H1 (cell line): Measurements from ENCODE around the gene GCK. TPM values are rescaled to one million over a fixed set of nuclear protein-coding genes. Genes with fewer than 3 reads are reported as not detected.

Experiments
- CTCF ChIA-PET: fragments of 300-600 bp; sonication (Branson Sonifier 250); formaldehyde crosslinking; loops from one replicate; lab custom pipeline; 2021; ENCODE audit not compliant: partially characterized antibody; lab: Charles Lee
- POLR2A ChIA-PET: fragments of 300-600 bp; sonication (Branson Sonifier 250); formaldehyde crosslinking; loops from one replicate; lab custom pipeline; 2021; ENCODE audit warnings: inconsistent platforms; ENCODE audit not compliant: partially characterized antibody; lab: Charles Lee
- DNase-seq, 2 experiments: peaks; one replicate each; pipeline versions ENCODE4 v3.0.0 to v3.0.0-alpha.2; 2010 to 2022; ENCODE audit warnings: low spot score in 2 of 2, low read depth in 1 of 2, mixed read lengths in 1 of 2
- FAIRE-seq: peaks from 2 replicates; lab custom pipeline; 2011; peaks lifted over from hg19 to GRCh38; lab: Jason Lieb, UNC
- H2AFZ ChIP-seq: 2 replicates; pipeline ENCODE4 v1.8.1; 2012; ENCODE audit warnings: low read length, inconsistent platforms
- H2AK5ac ChIP-seq: 2 replicates; pipeline ENCODE4 v1.6.1; 2013; ENCODE audit warnings: low read depth, low read length
- H2BK120ac ChIP-seq: replicated peaks from 2 replicates; pipeline ENCODE3; 2013; ENCODE audit warnings: low read depth, low read length, inconsistent platforms
- H2BK12ac ChIP-seq: 2 replicates; pipeline ENCODE4 v1.6.1; 2013; ENCODE audit warnings: low read depth, low read length
- H2BK15ac ChIP-seq: 2 replicates; pipeline ENCODE4 v1.6.1; 2013; ENCODE audit warnings: low read length
- H2BK20ac ChIP-seq: 2 replicates; pipeline ENCODE4 v1.6.1; 2013; ENCODE audit warnings: low read length
- H2BK5ac ChIP-seq: 2 replicates; pipeline ENCODE4 v1.6.1; 2013; ENCODE audit warnings: low read depth, low read length
- H3K14ac ChIP-seq: 2 replicates; pipeline ENCODE4 v1.6.1; 2013; ENCODE audit warnings: inconsistent platforms; ENCODE audit not compliant: insufficient read length
- H3K18ac ChIP-seq: 2 replicates; pipeline ENCODE4 v1.6.1; 2013; ENCODE audit warnings: low read length; ENCODE audit errors: extremely low read depth
- H3K23ac ChIP-seq: 2 replicates; pipeline ENCODE4 v1.6.1; 2013; ENCODE audit warnings: inconsistent platforms; ENCODE audit not compliant: insufficient read length
- H3K23me2 ChIP-seq: 2 replicates; pipeline ENCODE4 v1.6.1; 2013; ENCODE audit warnings: low read depth, low read length
- H3K27ac ChIP-seq: 2 replicates; pipeline ENCODE4 v1.6.1; 2011; ENCODE audit warnings: low read depth, low read length, inconsistent platforms
- H3K27me3 ChIP-seq, 4 experiments: replicated peaks in 1 of 4; 1 replicate in 1 of 4; 2 replicates in 3 of 4; pipeline versions ENCODE4 v1.6.1 to v1.8.1; 2011 to 2013; ENCODE audit warnings: low read length in 3 of 4, mild to moderate bottlenecking in 3 of 4, inconsistent platforms in 2 of 4, mixed read lengths in 2 of 4, moderate library complexity in 1 of 4; ENCODE audit not compliant: control insufficient read depth in 3 of 4, insufficient read depth in 3 of 4; ENCODE audit errors: extremely low read depth in 1 of 4
- H3K36me3 ChIP-seq, 4 experiments: 2 replicates each; pipeline versions ENCODE4 v1.6.1 to v1.8.1; 2011 to 2013; ENCODE audit warnings: mild to moderate bottlenecking in 4 of 4, low read length in 3 of 4, moderate library complexity in 2 of 4, control low read depth in 1 of 4, inconsistent platforms in 1 of 4; ENCODE audit not compliant: insufficient read depth in 4 of 4, control insufficient read depth in 2 of 4
- H3K4ac ChIP-seq: replicated peaks from 2 replicates; pipeline ENCODE3; 2013; ENCODE audit warnings: low read length, low read depth, mixed read lengths, inconsistent platforms; ENCODE audit not compliant: insufficient read length
- H3K4me1 ChIP-seq, 4 experiments: replicated peaks in 1 of 4; 1 replicate in 1 of 4; 2 replicates in 3 of 4; pipeline versions ENCODE4 v1.6.1 to v1.8.1; 2011 to 2013; ENCODE audit warnings: low read length in 3 of 4, inconsistent platforms in 2 of 4, mixed read lengths in 1 of 4; ENCODE audit not compliant: insufficient read depth in 4 of 4, control insufficient read depth in 3 of 4
- H3K4me2 ChIP-seq, 2 experiments: 2 replicates each; pipeline versions ENCODE4 v1.6.1 to v1.8.1; 2011 to 2013; ENCODE audit warnings: low read depth in 2 of 2, low read length in 2 of 2, control low read depth in 1 of 2, inconsistent platforms in 1 of 2, mild to moderate bottlenecking in 1 of 2; ENCODE audit not compliant: insufficient read depth in 1 of 2
- H3K4me3 ChIP-seq, 4 experiments: fragments of 200-600, 300-600 bp in 1 of 4; sonication (generic), shearing (Covaris generic), sonication (Bioruptor Twin) in 1 of 4; 2 replicates each; pipeline versions ENCODE4 v1.5.1 to v1.8.1; 2011 to 2016; ENCODE audit warnings: low read length in 4 of 4, low read depth in 3 of 4, control low read depth in 2 of 4, inconsistent platforms in 2 of 4, mild to moderate bottlenecking in 2 of 4, mixed read lengths in 1 of 4, moderate library complexity in 1 of 4; ENCODE audit not compliant: insufficient read depth in 2 of 4; ENCODE audit errors: extremely low read depth in 1 of 4
- H3K56ac ChIP-seq: replicated peaks from 2 replicates; pipeline ENCODE3; 2013; ENCODE audit warnings: low read depth, mild to moderate bottlenecking, mixed read lengths, low read length, inconsistent platforms; ENCODE audit not compliant: insufficient read length
- H3K79me1 ChIP-seq: 2 replicates; pipeline ENCODE4 v1.6.1; 2013; ENCODE audit warnings: low read depth, low read length, control low read depth
- H3K79me2 ChIP-seq, 2 experiments: 2 replicates each; pipeline versions ENCODE4 v1.6.1 to v1.8.1; 2012 to 2013; ENCODE audit warnings: low read length in 2 of 2, mild to moderate bottlenecking in 2 of 2, inconsistent platforms in 1 of 2; ENCODE audit not compliant: insufficient read depth in 2 of 2, control insufficient read depth in 1 of 2
- H3K9ac ChIP-seq, 4 experiments: replicated peaks in 1 of 4; 1 replicate in 1 of 4; 2 replicates in 3 of 4; pipeline versions ENCODE4 v1.6.1 to v1.8.1; 2011 to 2013; ENCODE audit warnings: low read depth in 3 of 4, low read length in 3 of 4, control low read depth in 2 of 4, mild to moderate bottlenecking in 2 of 4, moderate library complexity in 2 of 4, inconsistent platforms in 1 of 4; ENCODE audit errors: extremely low read depth in 1 of 4
- H3K9me3 ChIP-seq, 2 experiments: 2 replicates each; pipeline versions ENCODE4 v1.6.1 to v1.8.1; 2012 to 2013; ENCODE audit warnings: mild to moderate bottlenecking in 2 of 2, moderate library complexity in 2 of 2, control low read depth in 1 of 2, inconsistent platforms in 1 of 2, low read depth in 1 of 2, low read length in 1 of 2, mixed read lengths in 1 of 2; ENCODE audit not compliant: insufficient read depth in 2 of 2
- H4K20me1 ChIP-seq, 2 experiments: replicated peaks in 1 of 2; 2 replicates each; pipeline versions ENCODE3 to v1.8.1; 2011 to 2013; ENCODE audit warnings: inconsistent platforms in 2 of 2, low read length in 2 of 2, mild to moderate bottlenecking in 1 of 2; ENCODE audit not compliant: insufficient read depth in 2 of 2, control insufficient read depth in 1 of 2
- H4K5ac ChIP-seq: 2 replicates; pipeline ENCODE4 v1.6.1; 2013; ENCODE audit warnings: low read length, low read depth, mixed read lengths, inconsistent platforms; ENCODE audit not compliant: insufficient read length
- H4K8ac ChIP-seq: 2 replicates; pipeline ENCODE4 v1.8.0; 2013; ENCODE audit warnings: mild to moderate bottlenecking, moderate library complexity, low read length, inconsistent platforms; ENCODE audit not compliant: insufficient read depth; ENCODE audit errors: extremely low read depth
- H4K91ac ChIP-seq: replicated peaks from 2 replicates; pipeline ENCODE3; 2013; ENCODE audit warnings: low read length, mixed read lengths, inconsistent platforms; ENCODE audit not compliant: insufficient read length
- ATF2 ChIP-seq: IDR thresholded peaks from 2 replicates; pipeline ENCODE4 v1.6.1; 2012; ENCODE audit warnings: low read length, inconsistent platforms
- KDM4A ChIP-seq: IDR thresholded peaks from one replicate; pipeline ENCODE4 v1.7.1; 2012; ENCODE audit warnings: low read depth, mild to moderate bottlenecking, moderate library complexity, low read length, inconsistent platforms; ENCODE audit not compliant: severe bottlenecking
- RXRA ChIP-seq: IDR thresholded peaks from 2 replicates; pipeline ENCODE4 v1.6.1; 2011; ENCODE audit warnings: low read depth, mild to moderate bottlenecking, low read length, moderate library complexity; ENCODE audit not compliant: insufficient read depth
- SIX5 ChIP-seq: IDR thresholded peaks from 2 replicates; pipeline ENCODE4 v1.6.1; 2011; ENCODE audit warnings: mild to moderate bottlenecking, low read depth, low read length
- WGBS, 2 experiments: shearing (Covaris generic) in 1 of 2; methylation state at CpG; one replicate each; pipeline versions ENCODE4 v1.1.6 to v1.1.7; 2013 to 2015; ENCODE audit warnings: low lambda C conversion rate in 2 of 2, mixed read lengths in 2 of 2, inconsistent platforms in 1 of 2, low coverage in 1 of 2, missing lambda C conversion rate in 1 of 2; ENCODE audit not compliant: insufficient replicate concordance in 2 of 2, insufficient coverage in 1 of 2, insufficient read length in 1 of 2; ENCODE audit errors: extremely low coverage in 1 of 2, missing lambda C conversion rate in 1 of 2; 5-methylcytosine and 5-hydroxymethylcytosine counted together
- polyA plus RNA-seq, 7 experiments: library from polyadenylated mRNA; depleted of rRNA in 3 of 7; stranded (reverse) in 5 of 7; unstranded in 2 of 7; fragments of >200 nt in 5 of 7; fragments of 200-250 nt in 2 of 7; gene quantifications; 1 replicate in 5 of 7; 2 replicates in 1 of 7; 4 replicates in 1 of 7; pipeline versions ENCODE4 v1.2.1 to v1.2.3, GENCODE V29; 2011 to 2013; ENCODE audit warnings: missing spikeins in 2 of 7, mixed read lengths in 2 of 7
- total RNA-seq: library from RNA; stranded (reverse); fragmentation: NEBNext Ultra II Directional; extraction: Animal tissue kit (Norgen Biotek cat#: 25700); gene quantifications from 2 replicates; pipeline ENCODE4 v1.2.1, GENCODE V29; 2021

Gene GCK
- total and polyA plus RNA-seq, 2 of the 8 experiments (the other 6 are each of a cell fraction or from before 2014, with no cell fraction given): 2.4 to 4.9 TPM

- no peak overlapping the region for H2BK12ac ChIP-seq
- 98% methylated on average over 13 of the region's 16 CpGs; no CpG with 5 or more reads in 1 of the 2 experiments for WGBS, 2 experiments
- H3K4me2 ChIP-seq: no peak overlapping the region
- H3K4me3 ChIP-seq: no peak overlapping the region
- no peaks in the 10 kb centered on the region for H3K9me3 ChIP-seq
- H3K4me1 ChIP-seq: peaks cover 0 to 2% (median 0%) of the 10 kb centered on the region in 4 experiments; a peak in 1 of 7 replicates
- no peaks in the 10 kb centered on the region for H3K79me1 ChIP-seq
- no peak for FAIRE-seq
- H2BK15ac ChIP-seq: no peak overlapping the region
- peaks cover 0 to 11% of the 10 kb centered on the region in 2 experiments for H4K20me1 ChIP-seq
- POLR2A ChIA-PET: interaction anchor here (0.8 to 3.4 kb wide), 10 partner anchors 8 to 48 kb away, joined by 3 to 50 read pairs (median 4); partner anchors contain the start of gene POLD2
- no peak for DNase-seq
- H3K79me2 ChIP-seq: no peaks in the 10 kb centered on the region
- H3K14ac ChIP-seq: no peak overlapping the region
- no peak overlapping the region for H3K4ac ChIP-seq
- CTCF ChIA-PET: interaction anchor here (0.8 to 2.6 kb wide), 6 partner anchors 10 to 108 kb away, joined by 3 to 10 read pairs (median 4); partner anchors contain the start of gene PGAM2
- H4K91ac ChIP-seq: no peak overlapping the region
- no peak overlapping the region for H4K5ac ChIP-seq
- H2AFZ ChIP-seq: no peak overlapping the region
- H3K56ac ChIP-seq: no peak overlapping the region
- no peaks in the 10 kb centered on the region for H3K23me2 ChIP-seq
- H3K27me3 ChIP-seq: no peaks in the 10 kb centered on the region
- H4K8ac ChIP-seq: no peak overlapping the region; the same call in 1 of the 2 replicates
- no peak overlapping the region for H3K18ac ChIP-seq
- no peak overlapping the region for H3K27ac ChIP-seq
- H3K36me3 ChIP-seq: peaks cover 9 to 28% (median 17%) of the 10 kb centered on the region in 4 experiments; a peak in 6 of 8 replicates
- H2BK20ac ChIP-seq: no peak overlapping the region
- H2AK5ac ChIP-seq: no peak overlapping the region
- no peak overlapping the region for H3K9ac ChIP-seq
- no peak for TF ChIP-seq SIX5
- no peak for TF ChIP-seq KDM4A
- no peak for TF ChIP-seq ATF2
- TF ChIP-seq RXRA: no peak
- no peak overlapping the region for H2BK120ac ChIP-seq
- no peak overlapping the region for H3K23ac ChIP-seq
- no peak overlapping the region for H2BK5ac ChIP-seq
These were observed 77.5 kb downstream of the GCK start for GRCh38 chr7:44111761-44112160.
